Fibroblast of skin of left quadriceps (primary cell): ENCODE results near the gene KRT34.

Source experiments
- DNase-seq, 2 experiments: peaks; one replicate each; pipeline ENCODE4 v3.0.0-alpha.2; 2013; ENCODE audit warnings: low read depth in 2 of 2

Gene KRT34

DNA sequence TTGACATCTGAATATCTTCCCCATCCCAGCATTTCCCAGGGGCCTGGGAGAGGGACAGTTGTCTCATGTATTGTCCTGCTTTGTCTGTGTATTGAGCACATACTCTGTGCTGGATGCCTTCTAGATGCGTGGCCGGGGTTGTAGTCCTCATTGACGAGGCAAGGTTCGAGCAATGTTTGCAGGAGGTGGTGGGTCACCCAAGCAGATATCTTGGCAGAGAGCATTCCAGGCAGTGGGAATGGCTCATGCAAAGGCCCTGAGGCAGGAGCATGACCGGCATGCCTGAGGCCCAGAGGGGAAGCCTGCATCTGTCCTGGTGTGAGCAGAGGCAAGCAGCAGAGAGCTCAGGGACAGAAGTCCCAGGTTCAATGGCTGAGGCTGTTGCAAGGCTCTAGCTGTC, 49.0 kb downstream of the KRT34 start:
- no peak for DNase-seq

DNA sequence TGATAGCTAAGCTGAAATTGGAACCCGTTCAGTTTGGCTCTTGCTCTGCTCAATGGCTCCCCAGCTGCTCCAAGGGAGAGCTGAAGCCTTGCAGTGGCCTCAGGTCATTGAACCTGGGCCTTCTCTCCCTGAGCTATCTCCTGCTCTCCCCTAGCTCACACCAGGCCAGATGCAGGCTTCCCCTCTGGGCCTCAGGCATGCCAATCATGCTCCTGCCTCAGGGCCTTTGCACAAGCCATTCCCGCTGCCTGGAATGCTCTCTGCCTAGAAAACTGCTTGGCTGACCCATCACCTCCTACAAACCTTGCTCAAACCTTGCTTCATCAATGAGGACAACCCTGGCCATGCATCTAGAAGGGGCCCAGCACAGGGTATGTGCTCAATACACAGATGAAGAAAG, 49.9 kb downstream of the KRT34 start:
- DNase-seq, result no peak

GRCh38 chr17:41331606-41332005, 50.5 kb downstream of the KRT34 start:
- DNase-seq, result no peak

- peak; percentile 16 to 20 for DNase-seq
These were observed 52.7 kb downstream of the KRT34 start for GRCh38 chr17:41329279-41329948.

DNA sequence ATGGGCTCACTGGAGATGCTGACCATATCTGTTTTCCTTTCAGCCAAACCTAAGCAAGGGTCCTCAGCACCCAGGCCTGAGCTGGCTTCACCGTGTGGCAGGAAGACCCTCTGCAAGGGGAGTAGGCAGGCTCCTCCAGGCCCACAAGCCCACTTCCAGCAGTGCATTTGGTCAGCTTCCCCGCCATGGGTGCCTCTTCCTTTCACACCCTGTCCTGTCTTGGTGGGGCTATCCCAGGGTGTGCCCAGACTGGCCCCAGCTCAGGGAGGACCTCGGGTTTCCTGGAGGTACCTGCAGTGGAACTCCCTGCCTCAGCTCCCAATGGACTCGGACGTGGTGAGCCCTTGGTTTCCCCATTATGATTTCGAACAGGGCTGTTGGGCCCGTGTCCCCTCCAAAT, 53.9 kb downstream of the KRT34 start:
- DNase-seq, result no peak
